Common myeloid progenitor, CD34-positive (primary cell): ENCODE results near the gene PCYOX1L.
A peak's percentile ranks its signal among the peaks of the same experiment; 100 is the strongest.

Experiments used
- CTCF ChIA-PET: fragments of 350-600 bp; sonication (Branson Sonifier 250); formaldehyde crosslinking; loops from one replicate; lab custom pipeline; 2021; ENCODE audit warnings: antibody characterized with exemption; lab: Charles Lee
- POLR2A ChIA-PET: fragments of 350-600 bp; sonication (Branson Sonifier 250); formaldehyde crosslinking; loops from one replicate; lab custom pipeline; 2021; ENCODE audit warnings: antibody characterized with exemption; lab: Charles Lee
- DNase-seq, 3 donors: peaks; one replicate each; pipeline versions ENCODE4 v3.0.0 to v3.0.0-alpha.2; 2013
- H3K27ac ChIP-seq, 2 experiments: 1 replicate in 1 of 2; 2 replicates in 1 of 2; pipeline ENCODE4 v1.7.0; 2013; ENCODE audit warnings: inconsistent platforms in 2 of 2, low read length in 2 of 2, mild to moderate bottlenecking in 2 of 2, low read depth in 1 of 2, moderate library complexity in 1 of 2; ENCODE audit not compliant: severe bottlenecking in 2 of 2, insufficient read depth in 1 of 2, poor library complexity in 1 of 2
- H3K27me3 ChIP-seq, 5 experiments: replicated peaks in 2 of 5; 1 replicate in 3 of 5; 2 replicates in 2 of 5; pipeline versions ENCODE4 v1.6.1 to v1.7.0; 2013; ENCODE audit warnings: low read length in 4 of 5, mild to moderate bottlenecking in 2 of 5, moderate library complexity in 2 of 5, inconsistent platforms in 1 of 5; ENCODE audit not compliant: insufficient read depth in 5 of 5, control insufficient read depth in 4 of 5
- H3K36me3 ChIP-seq, 4 experiments: 1 replicate in 2 of 4; 2 replicates in 2 of 4; pipeline versions ENCODE4 v1.6.1 to v1.7.0; 2013; ENCODE audit warnings: low read length in 3 of 4, control low read depth in 1 of 4, mild to moderate bottlenecking in 1 of 4; ENCODE audit not compliant: control insufficient read depth in 4 of 4, insufficient read depth in 4 of 4
- H3K4me1 ChIP-seq, 4 experiments: 1 replicate in 3 of 4; 2 replicates in 1 of 4; pipeline versions ENCODE4 v1.6.1 to v1.7.1; 2013; ENCODE audit warnings: low read length in 3 of 4, mild to moderate bottlenecking in 3 of 4, control low read depth in 1 of 4, inconsistent platforms in 1 of 4, moderate library complexity in 1 of 4; ENCODE audit not compliant: control insufficient read depth in 4 of 4, insufficient read depth in 4 of 4; ENCODE audit errors: control extremely low read depth in 1 of 4
- H3K4me3 ChIP-seq, 7 experiments: 1 replicate in 4 of 7; 2 replicates in 3 of 7; pipeline versions ENCODE4 v1.5.1 to v1.7.0; 2013; ENCODE audit warnings: mild to moderate bottlenecking in 7 of 7, low read length in 6 of 7, moderate library complexity in 6 of 7, inconsistent platforms in 2 of 7, low read depth in 2 of 7, control low read depth in 1 of 7; ENCODE audit not compliant: insufficient read depth in 4 of 7, control insufficient read depth in 1 of 7; ENCODE audit errors: extremely low read depth in 1 of 7
- H3K9me3 ChIP-seq, 5 experiments: 1 replicate in 4 of 5; 2 replicates in 1 of 5; pipeline versions ENCODE4 v1.6.1 to v1.7.1; 2013; ENCODE audit warnings: low read length in 4 of 5, mild to moderate bottlenecking in 2 of 5, inconsistent platforms in 1 of 5, low read depth in 1 of 5, moderate library complexity in 1 of 5; ENCODE audit not compliant: control insufficient read depth in 4 of 5, insufficient read depth in 2 of 5; ENCODE audit errors: control extremely low read depth in 1 of 5
- WGBS: methylation state at CpG from one replicate; pipeline ENCODE4 v1.1.5; 2013; ENCODE audit not compliant: insufficient coverage; 5-methylcytosine and 5-hydroxymethylcytosine counted together

The PCYOX1L gene

GRCh38 chr5:149345147-149345891 lies 12.5 kb upstream of the PCYOX1L start, which contains the start of gene GRPEL2:
Gene GRPEL2 (plus strand): TSS chr5:149345499. CDS start chr5:149345540, 41 bp downstream.
- H3K27me3 ChIP-seq, result no peaks in the 10 kb centered on the region
- peaks cover 9 to 35% (median 25%) of the 10 kb centered on the region in 4 experiments for H3K4me1 ChIP-seq
- 1% methylated on average over 54 of the region's 54 CpGs for WGBS
- H3K4me3 ChIP-seq, result peak within 1 kb of the TSS; percentile 60 to 97 (median 83)
- ChIA-PET CTCF (interaction anchor here (0.8 to 8.6 kb wide), 11 partner anchors 9 to 206 kb away, joined by 3 to 46 read pairs (median 5); partner anchors contain the start of gene CSNK1A1), POLR2A (interaction anchor here (0.5 to 0.7 kb wide), 2 partner anchors 47 to 83 kb away, joined by 3 to 5 read pairs; no protein-coding TSS in a partner anchor)
- peaks cover 10 to 29% (median 14%) of the 10 kb centered on the region in 4 experiments for H3K36me3 ChIP-seq
- H3K9me3 ChIP-seq, result no peaks in the 10 kb centered on the region
- DNase-seq, result peak; percentile 86 to 92 (median 91)
- H3K27ac ChIP-seq, result peak within 1 kb of the TSS in 1 of 2 experiments; percentile 69

- CTCF ChIA-PET, result interaction anchor here (0.9 to 8.6 kb wide), 8 partner anchors 12 to 41 kb away, joined by 3 to 46 read pairs (median 3); partner anchors contain the start of gene PCYOX1L
- Histone ChIP-seq H3K27ac (peak overlapping the region in 1 of 2 experiments; percentile 69), H3K27me3 (no peaks in the 10 kb centered on the region), H3K36me3 (peaks cover 16 to 35% (median 18%) of the 10 kb centered on the region in 4 experiments), H3K9me3 (no peaks in the 10 kb centered on the region), H3K4me1 (peaks cover 9 to 35% (median 25%) of the 10 kb centered on the region in 4 experiments), H3K4me3 (peak overlapping the region; percentile 60 to 97 (median 83))
- DNase-seq, result peak in 2 of 3 donors; percentile 31 to 40
- POLR2A ChIA-PET, result interaction anchor here (0.7 to 1.3 kb wide), 2 partner anchors 12 to 48 kb away, joined by 3 to 4 read pairs; partner anchors contain the start of gene PCYOX1L
- WGBS, result 0% methylated on average over 10 of the region's 11 CpGs
These were observed 12.0 kb upstream of the PCYOX1L start for GRCh38 chr5:149345892-149346222.

- Histone ChIP-seq H3K27ac (no peak overlapping the region), H3K36me3 (peaks cover 17 to 48% (median 30%) of the 10 kb centered on the region in 4 experiments), H3K4me3 (no peak overlapping the region), H3K27me3 (no peaks in the 10 kb centered on the region), H3K4me1 (peaks cover 9 to 35% (median 25%) of the 10 kb centered on the region in 4 experiments), H3K9me3 (no peaks in the 10 kb centered on the region)
- POLR2A ChIA-PET, result no interaction called here
- DNase-seq, result no peak
- no CpG with 5 or more reads among the region's 1 CpG for WGBS
- CTCF ChIA-PET, result interaction anchor here (8.6 kb wide), 1 partner anchor 19 kb away, joined by 46 read pairs; no protein-coding TSS in a partner anchor
These were observed 9.3 kb upstream of the PCYOX1L start for GRCh38 chr5:149348518-149348917.

- H3K27me3 ChIP-seq, result no peaks in the 10 kb centered on the region
- H3K36me3 ChIP-seq, result peaks cover 17 to 48% (median 31%) of the 10 kb centered on the region in 4 experiments
- H3K27ac ChIP-seq, result no peak overlapping the region
- no peak for DNase-seq
- WGBS, result 95% methylated on average over 3 of the region's 4 CpGs
- POLR2A ChIA-PET, result no interaction called here
- CTCF ChIA-PET, result interaction anchor here (0.8 to 2.0 kb wide), 4 partner anchors 8 to 33 kb away, joined by 3 to 7 read pairs (median 4); partner anchors contain the start of gene PCYOX1L
- no peak overlapping the region for H3K4me3 ChIP-seq
- peaks cover 9 to 42% (median 23%) of the 10 kb centered on the region in 4 experiments for H3K4me1 ChIP-seq
- no peaks in the 10 kb centered on the region for H3K9me3 ChIP-seq
These were observed 8.5 kb upstream of the PCYOX1L start for GRCh38 chr5:149349382-149349781.

GRCh38 chr5:149352169-149352568 lies 5.7 kb upstream of the PCYOX1L start:
- H3K4me3 ChIP-seq, result no peak overlapping the region
- peaks cover 0 to 20% (median 6%) of the 10 kb centered on the region in 4 experiments for H3K4me1 ChIP-seq
- DNase-seq, result no peak
- CTCF ChIA-PET, result interaction anchor here (0.6 to 7.2 kb wide), 3 partner anchors 18 to 88 kb away, joined by 3 to 81 read pairs (median 5); no protein-coding TSS in a partner anchor
- no peak overlapping the region for H3K27ac ChIP-seq
- WGBS, result no CpG with 5 or more reads among the region's 4 CpGs
- POLR2A ChIA-PET, result no interaction called here
- no peaks in the 10 kb centered on the region for H3K27me3 ChIP-seq
- peaks cover 20 to 61% (median 36%) of the 10 kb centered on the region in 4 experiments for H3K36me3 ChIP-seq
- H3K9me3 ChIP-seq, result no peaks in the 10 kb centered on the region

GRCh38 chr5:149353911-149354310 lies 3.9 kb upstream of the PCYOX1L start:
- POLR2A ChIA-PET, result no interaction called here
- Histone ChIP-seq H3K27me3 (no peaks in the 10 kb centered on the region), H3K36me3 (peaks cover 13 to 47% (median 32%) of the 10 kb centered on the region in 4 experiments), H3K9me3 (no peaks in the 10 kb centered on the region), H3K4me1 (peaks cover 0 to 15% (median 9%) of the 10 kb centered on the region in 4 experiments), H3K4me3 (no peak overlapping the region), H3K27ac (no peak overlapping the region)
- 100% methylated on average over 1 of the region's 2 CpGs for WGBS
- CTCF ChIA-PET, result interaction anchor here (1.0 to 7.2 kb wide), 5 partner anchors 9 to 39 kb away, joined by 3 to 81 read pairs (median 3); no protein-coding TSS in a partner anchor
- DNase-seq, result no peak
